GM12873 (cell line): ENCODE measurements around the gene BHLHE23.

Source experiments
- CTCF ChIP-seq: IDR thresholded peaks from 2 replicates; pipeline ENCODE4 v1.5.1; 2012; ENCODE audit warnings: low read depth, mild to moderate bottlenecking, moderate library complexity, low read length, control low read depth; ENCODE audit not compliant: insufficient read depth; ENCODE audit errors: missing control alignments

The BHLHE23 gene

DNA sequence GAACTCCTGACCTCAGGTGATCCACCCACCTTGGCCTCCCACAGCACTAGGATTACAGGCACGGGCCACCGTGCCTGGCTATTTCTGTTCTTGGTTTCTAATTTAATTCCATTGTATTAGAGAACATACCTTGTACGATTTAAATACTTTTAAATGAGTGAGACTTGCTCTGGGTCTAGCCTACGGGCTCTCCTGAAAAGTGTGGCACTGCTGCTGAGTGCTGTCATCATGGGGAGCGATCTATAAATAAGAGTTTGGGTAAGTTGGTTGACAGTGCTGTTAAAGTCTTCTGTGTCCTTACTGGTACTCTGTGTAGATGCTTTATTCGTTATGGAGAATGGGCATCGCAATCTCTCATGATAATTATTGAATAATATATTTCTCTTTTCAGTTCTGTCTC is 35.0 kb upstream of the BHLHE23 start:
- no peak for TF ChIP-seq CTCF

- no peak for TF ChIP-seq CTCF
Observed at GRCh38 chr20:63037669-63038268, 31.0 kb upstream of the BHLHE23 start.

DNA sequence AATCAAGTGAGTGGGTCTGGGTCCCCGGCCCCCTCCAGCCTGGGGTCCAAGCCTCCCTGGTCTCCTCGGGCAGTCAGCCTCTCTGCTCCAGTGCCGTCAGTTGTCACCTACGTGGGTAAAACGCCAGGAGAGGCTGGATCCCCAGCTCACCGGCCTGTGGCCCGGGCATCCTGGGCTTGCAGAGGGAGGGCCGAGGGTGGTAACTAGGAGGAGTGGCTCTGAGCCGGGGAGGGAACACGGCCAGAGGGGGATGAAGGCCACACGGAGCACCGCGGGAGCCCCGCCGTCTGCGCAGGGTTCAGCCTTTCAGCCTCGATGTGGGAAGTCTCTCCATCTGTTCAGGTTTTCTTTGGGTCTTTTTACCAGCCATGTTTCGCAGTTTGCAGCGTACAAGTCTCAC is 29.5 kb upstream of the BHLHE23 start:
- no peak for TF ChIP-seq CTCF

DNA sequence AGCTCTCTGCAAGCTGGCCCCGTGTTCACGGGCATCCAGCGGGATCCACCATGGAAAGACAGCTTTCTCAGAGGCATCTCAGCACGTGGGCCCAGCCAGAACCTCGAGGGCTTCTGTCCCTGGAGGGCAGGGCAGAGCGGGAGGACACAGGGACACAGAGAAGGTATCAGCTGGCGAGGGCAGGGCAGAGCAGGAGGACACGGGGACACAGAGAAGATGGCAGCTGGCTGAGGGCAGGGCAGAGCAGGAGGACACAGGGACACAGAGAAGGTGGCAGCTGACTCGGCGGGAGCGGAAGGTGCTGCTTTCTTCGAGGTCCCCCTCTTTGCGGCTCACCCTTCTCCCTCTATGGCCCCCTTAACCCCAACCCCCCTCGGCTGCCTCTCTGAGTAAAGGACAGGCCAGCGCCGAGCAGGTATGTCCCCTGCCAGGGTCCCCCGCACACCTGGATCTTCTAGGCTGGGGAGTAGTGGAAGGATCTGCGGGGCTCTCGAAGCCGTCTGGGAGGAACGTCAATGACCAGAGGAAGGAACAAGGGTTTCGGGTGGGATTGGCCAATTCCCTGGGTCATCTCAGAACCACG is 28.9 kb upstream of the BHLHE23 start:
- no peak for TF ChIP-seq CTCF

GRCh38 chr20:63033794-63034709 is 27.3 kb upstream of the BHLHE23 start:
- TF ChIP-seq CTCF, result no peak

DNA sequence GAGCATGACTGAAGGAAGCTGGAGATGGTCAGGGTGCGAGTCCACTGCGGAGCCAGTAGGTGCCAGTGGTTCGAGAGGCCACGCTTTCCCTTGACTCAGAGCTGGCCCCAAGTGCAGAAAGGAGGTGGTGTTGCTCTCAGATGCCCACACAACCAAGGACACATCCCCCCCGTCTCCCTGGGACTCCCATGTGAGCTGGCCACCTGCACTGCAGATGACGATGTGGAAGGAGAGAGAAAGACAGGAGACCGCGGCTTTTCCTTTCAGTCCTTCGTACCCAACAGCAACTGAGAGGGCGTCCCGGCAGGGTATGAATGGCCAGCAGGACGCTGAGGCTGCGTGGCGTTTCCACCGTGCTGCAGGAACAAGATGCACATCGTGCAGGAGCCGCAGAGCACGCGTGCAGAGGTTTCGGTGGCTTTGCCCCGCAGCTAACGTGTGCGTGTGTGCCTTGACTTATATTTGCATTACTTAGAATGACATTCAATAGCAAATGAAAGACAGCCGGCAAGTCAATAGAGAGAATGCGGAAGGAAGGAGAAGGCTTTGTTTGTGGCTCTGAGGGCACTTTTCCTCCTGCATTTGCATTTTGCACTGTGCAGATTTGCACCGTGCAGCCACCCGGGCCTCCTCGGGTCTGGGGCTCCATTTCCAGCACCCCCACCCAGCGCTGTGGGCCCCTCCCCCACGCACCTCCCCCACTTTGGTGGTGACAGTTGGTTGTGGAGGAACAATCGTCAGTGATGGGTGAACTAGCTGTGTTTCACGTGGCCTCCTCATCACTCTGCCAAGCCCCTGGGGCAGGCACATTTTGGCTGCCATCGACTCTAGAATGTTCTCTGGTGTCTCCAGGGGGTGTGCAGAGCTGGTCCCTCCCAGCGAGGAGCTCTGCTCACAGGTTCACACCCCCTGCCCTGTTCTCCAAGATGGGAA is 26.4 kb upstream of the BHLHE23 start:
- TF ChIP-seq CTCF, result no peak
